Measurements from ENCODE around the gene SLC4A1AP. TPM values are rescaled to one million over a fixed set of nuclear protein-coding genes. Genes with fewer than 3 reads are reported as not detected.

SLC4A1AP gene
- total and polyA plus RNA-seq, 9 of the 15 experiments (the other 6 are each of a cell fraction or from before 2014, with no cell fraction given), result 8.1 to 40.5 (median 35.3) TPM

DNA sequence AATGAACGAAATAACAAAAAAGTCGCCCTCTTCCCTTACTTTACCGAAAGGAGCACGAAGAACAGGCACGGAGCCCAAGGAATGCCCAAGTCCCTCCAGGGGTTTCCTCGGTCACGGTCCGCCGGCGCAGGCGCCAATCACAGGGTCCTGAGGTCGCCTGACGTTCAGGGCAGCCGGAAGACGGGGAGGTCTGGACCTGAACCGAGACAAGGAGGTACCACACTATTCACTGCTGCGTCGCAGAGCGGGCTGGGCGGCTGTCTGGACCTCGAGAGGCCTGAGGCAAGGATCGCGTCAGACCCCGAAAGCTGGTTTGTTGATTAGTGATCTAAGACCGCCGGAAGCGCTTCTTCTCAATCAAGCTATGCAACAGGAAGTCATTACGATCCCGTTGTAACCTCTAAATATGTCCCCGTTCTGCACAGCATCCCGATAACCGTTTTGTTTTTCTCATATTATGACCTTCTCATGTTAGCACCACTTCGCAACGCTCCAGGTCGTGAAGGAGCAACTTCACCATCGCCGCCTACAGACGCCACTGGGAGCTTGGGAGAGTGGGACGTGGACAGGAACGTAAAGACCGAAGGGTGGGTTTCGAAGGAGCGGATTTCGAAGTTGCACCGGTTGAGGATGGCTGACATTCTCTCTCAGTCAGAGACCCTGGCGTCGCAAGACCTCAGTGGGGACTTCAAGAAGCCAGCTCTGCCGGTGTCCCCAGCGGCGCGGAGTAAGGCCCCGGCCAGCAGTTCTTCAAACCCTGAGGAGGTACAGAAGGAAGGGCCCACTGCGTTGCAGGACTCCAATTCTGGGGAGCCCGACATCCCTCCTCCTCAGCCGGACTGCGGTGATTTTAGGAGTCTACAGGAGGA lies at the start of gene SLC4A1AP, which contains the start of gene SUPT7L (continued):
- TF ChIP-seq, protein P1, sequence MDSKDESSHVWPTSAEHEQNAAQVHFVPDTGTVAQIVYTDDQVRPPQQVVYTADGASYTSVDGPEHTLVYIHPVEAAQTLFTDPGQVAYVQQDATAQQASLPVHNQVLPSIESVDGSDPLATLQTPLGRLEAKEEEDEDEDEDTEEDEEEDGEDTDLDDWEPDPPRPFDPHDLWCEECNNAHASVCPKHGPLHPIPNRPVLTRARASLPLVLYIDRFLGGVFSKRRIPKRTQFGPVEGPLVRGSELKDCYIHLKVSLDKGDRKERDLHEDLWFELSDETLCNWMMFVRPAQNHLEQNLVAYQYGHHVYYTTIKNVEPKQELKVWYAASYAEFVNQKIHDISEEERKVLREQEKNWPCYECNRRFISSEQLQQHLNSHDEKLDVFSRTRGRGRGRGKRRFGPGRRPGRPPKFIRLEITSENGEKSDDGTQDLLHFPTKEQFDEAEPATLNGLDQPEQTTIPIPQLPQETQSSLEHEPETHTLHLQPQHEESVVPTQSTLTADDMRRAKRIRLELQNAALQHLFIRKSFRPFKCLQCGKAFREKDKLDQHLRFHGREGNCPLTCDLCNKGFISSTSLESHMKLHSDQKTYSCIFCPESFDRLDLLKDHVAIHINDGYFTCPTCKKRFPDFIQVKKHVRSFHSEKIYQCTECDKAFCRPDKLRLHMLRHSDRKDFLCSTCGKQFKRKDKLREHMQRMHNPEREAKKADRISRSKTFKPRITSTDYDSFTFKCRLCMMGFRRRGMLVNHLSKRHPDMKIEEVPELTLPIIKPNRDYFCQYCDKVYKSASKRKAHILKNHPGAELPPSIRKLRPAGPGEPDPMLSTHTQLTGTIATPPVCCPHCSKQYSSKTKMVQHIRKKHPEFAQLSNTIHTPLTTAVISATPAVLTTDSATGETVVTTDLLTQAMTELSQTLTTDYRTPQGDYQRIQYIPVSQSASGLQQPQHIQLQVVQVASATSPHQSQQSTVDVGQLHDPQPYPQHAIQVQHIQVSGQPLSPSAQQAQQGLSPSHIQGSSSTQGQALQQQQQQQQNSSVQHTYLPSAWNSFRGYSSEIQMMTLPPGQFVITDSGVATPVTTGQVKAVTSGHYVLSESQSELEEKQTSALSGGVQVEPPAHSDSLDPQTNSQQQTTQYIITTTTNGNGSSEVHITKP (IDR thresholded peaks at IDR 0.05; ENCODE audit: partially characterized antibody), result peak; percentile 33
- TF ChIP-seq, protein P2, sequence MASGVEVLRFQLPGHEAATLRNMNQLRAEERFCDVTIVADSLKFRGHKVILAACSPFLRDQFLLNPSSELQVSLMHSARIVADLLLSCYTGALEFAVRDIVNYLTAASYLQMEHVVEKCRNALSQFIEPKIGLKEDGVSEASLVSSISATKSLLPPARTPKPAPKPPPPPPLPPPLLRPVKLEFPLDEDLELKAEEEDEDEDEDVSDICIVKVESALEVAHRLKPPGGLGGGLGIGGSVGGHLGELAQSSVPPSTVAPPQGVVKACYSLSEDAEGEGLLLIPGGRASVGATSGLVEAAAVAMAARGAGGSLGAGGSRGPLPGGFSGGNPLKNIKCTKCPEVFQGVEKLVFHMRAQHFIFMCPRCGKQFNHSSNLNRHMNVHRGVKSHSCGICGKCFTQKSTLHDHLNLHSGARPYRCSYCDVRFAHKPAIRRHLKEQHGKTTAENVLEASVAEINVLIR (CRISPR knock-in tag; IDR thresholded peaks at IDR 0.05), result peak; percentile 56
- TF ChIP-seq TAF7 (tag; IDR thresholded peaks at IDR 0.05) (peak; percentile 97), PBX2 (CRISPR knock-in tag; IDR thresholded peaks at IDR 0.05; ENCODE audit: low read depth) (no peak), PBX2 (tag; conservative IDR thresholded peaks at IDR 0.05; ENCODE audit: low read depth) (0 out of 2 replicates have a peak, but pooled peaks have one; percentile 9), E2F4 (CRISPR knock-in tag; IDR thresholded peaks at IDR 0.05; ENCODE audit: low read depth) (0 out of 2 replicates have a peak, but pooled peaks have one; percentile 10), SMAD1 (IDR thresholded peaks at IDR 0.05; ENCODE audit: low read depth, low read length, partially characterized antibody) (peak; percentile 70), KDM5B (IDR thresholded peaks at IDR 0.05; ENCODE audit: insufficient replicate concordance, low read depth, low read length) (peak; percentile 89), ZFPM2 (CRISPR knock-in tag; IDR thresholded peaks at IDR 0.05) (no peak), GABPA (tag; conservative IDR thresholded peaks at IDR 0.05; ENCODE audit: low read depth) (peak; percentile 98), RBM39 (optimal IDR thresholded peaks at IDR 0.05; ENCODE audit: low read depth, low read length) (peak; percentile 81), DPF2 (IDR thresholded peaks at IDR 0.05) (peak; percentile 76), GABPB1 (CRISPR knock-in tag; IDR thresholded peaks at IDR 0.05) (peak; percentile 98), GABPB2 (CRISPR knock-in tag; conservative IDR thresholded peaks at IDR 0.05) (no peak)
- TF ChIP-seq, protein P3, sequence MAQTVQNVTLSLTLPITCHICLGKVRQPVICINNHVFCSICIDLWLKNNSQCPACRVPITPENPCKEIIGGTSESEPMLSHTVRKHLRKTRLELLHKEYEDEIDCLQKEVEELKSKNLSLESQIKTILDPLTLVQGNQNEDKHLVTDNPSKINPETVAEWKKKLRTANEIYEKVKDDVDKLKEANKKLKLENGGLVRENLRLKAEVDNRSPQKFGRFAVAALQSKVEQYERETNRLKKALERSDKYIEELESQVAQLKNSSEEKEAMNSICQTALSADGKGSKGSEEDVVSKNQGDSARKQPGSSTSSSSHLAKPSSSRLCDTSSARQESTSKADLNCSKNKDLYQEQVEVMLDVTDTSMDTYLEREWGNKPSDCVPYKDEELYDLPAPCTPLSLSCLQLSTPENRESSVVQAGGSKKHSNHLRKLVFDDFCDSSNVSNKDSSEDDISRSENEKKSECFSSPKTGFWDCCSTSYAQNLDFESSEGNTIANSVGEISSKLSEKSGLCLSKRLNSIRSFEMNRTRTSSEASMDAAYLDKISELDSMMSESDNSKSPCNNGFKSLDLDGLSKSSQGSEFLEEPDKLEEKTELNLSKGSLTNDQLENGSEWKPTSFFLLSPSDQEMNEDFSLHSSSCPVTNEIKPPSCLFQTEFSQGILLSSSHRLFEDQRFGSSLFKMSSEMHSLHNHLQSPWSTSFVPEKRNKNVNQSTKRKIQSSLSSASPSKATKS (CRISPR knock-in tag; IDR thresholded peaks at IDR 0.05), result 0 out of 2 replicates have a peak, but pooled peaks have one; percentile 72
